ENCODE data around the gene ADH5. TPM values are rescaled to one million over a fixed set of nuclear protein-coding genes. Genes with fewer than 3 reads are reported as not detected.
"Not testable (repeated sequence)": the region's sequence is repeated elsewhere in the genome, so short reads cannot be mapped to it uniquely, and the experiment has no call there.

ADH5 gene
- total and polyA plus RNA-seq, 8 donors, result 152 to 305 (median 244) TPM

- intact Hi-C loops (cut with DNase I), result no loop called here
- no peaks in the 10 kb centered on the region for H3K4me1 ChIP-seq
- no peak for ATAC-seq
- H3K9me3 ChIP-seq, result no peaks in the 10 kb centered on the region
- H3K4me3 ChIP-seq, result no peak overlapping the region
- H3K27ac ChIP-seq, result no peak overlapping the region
- H3K27me3 ChIP-seq, result no peaks in the 10 kb centered on the region
- no peak for DNase-seq
- H3K36me3 ChIP-seq, result peaks cover 0 to 3% of the 10 kb centered on the region in 2 donors
- no peak for TF ChIP-seq CTCF (IDR thresholded peaks at IDR 0.05)
Measured at GRCh38 chr4:99027304-99027703, 61.3 kb downstream of the ADH5 start.

- H3K4me1 ChIP-seq, result no peaks in the 10 kb centered on the region
- peak; percentile 41 for ATAC-seq
- no peaks in the 10 kb centered on the region for H3K27me3 ChIP-seq
- peak in 1 of 4 donors; percentile 18 for DNase-seq
- intact Hi-C loops (cut with DNase I), result no loop called here
- no peak overlapping the region for H3K4me3 ChIP-seq
- peaks cover 0 to 12% of the 10 kb centered on the region in 2 donors for H3K9me3 ChIP-seq
- H3K27ac ChIP-seq, result no peak overlapping the region
- peaks cover 0 to 4% of the 10 kb centered on the region in 2 donors for H3K36me3 ChIP-seq
- no peak for TF ChIP-seq CTCF (IDR thresholded peaks at IDR 0.05)
Measured at GRCh38 chr4:99025506-99025905, 63.1 kb downstream of the ADH5 start.

GRCh38 chr4:99024481-99025275 is 63.9 kb downstream of the ADH5 start:
- Histone ChIP-seq H3K4me3 (no peak overlapping the region), H3K4me1 (no peaks in the 10 kb centered on the region), H3K36me3 (peaks cover 0 to 4% of the 10 kb centered on the region in 2 donors), H3K27me3 (no peaks in the 10 kb centered on the region), H3K9me3 (peaks cover 0 to 16% of the 10 kb centered on the region in 2 donors), H3K27ac (no peak overlapping the region)
- ATAC-seq (peak; percentile 87), DNase-seq (no peak)
- TF ChIP-seq CTCF (IDR thresholded peaks at IDR 0.05), result no peak
- intact Hi-C loops (cut with DNase I), result no loop called here

DNA sequence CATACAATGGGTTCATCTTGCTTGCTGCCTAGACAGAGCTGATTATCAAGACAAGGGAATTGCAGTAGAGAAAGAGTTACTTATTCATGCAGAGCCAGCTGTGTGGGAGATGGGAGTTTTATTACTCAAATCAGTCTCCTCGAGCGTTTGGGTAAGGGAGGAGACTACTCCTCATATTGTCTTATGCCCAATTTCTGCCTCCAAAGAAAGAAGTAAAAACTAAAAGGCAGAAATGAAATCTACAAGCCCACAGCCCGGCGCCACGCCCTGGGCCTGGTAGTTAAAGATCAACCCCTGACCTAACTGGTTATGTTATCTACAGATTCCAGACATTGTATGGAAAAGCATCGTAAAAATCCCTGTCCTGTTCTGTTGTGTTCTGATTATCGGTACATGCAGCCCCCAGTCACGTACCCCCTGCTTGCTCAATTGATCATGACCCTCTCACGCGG is 64.8 kb downstream of the ADH5 start:
- peaks cover 0 to 16% of the 10 kb centered on the region in 2 donors for H3K9me3 ChIP-seq
- H3K4me1 ChIP-seq; intact Hi-C loops (cut with DNase I); H3K36me3 ChIP-seq; H3K27me3 ChIP-seq; H3K27ac ChIP-seq; H3K4me3 ChIP-seq; DNase-seq: not testable (repeated sequence)
- ATAC-seq, result peak; percentile 25

DNA sequence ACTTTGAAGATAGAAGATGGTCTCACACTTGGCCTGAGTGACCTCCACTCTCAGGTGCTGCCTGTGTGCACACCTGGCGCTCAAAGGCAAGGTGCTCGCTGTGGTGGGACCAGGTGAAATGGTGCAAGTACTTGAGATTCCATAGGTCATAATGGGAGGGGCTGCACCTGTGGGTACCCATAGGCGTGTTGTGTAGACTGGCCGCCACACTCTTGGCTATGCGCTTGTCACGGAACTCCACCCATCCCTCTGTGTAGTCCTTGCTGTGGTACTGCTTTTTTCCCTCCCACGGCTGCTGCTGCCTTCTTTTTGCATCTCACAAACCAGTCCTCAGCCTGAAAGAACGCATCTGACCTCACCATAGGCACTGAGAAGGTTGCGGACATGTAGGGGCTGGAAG is 66.0 kb downstream of the ADH5 start:
- Histone ChIP-seq H3K27ac (no peak overlapping the region), H3K36me3 (peaks cover 0 to 4% of the 10 kb centered on the region in 2 donors), H3K4me3 (no peak overlapping the region), H3K27me3 (no peaks in the 10 kb centered on the region), H3K9me3 (peaks cover 0 to 16% of the 10 kb centered on the region in 2 donors), H3K4me1 (no peaks in the 10 kb centered on the region)
- TF ChIP-seq CTCF (IDR thresholded peaks at IDR 0.05), result no peak
- no peak for ATAC-seq
- intact Hi-C loops (cut with DNase I), result no loop called here
- DNase-seq, result no peak
